ENCODE data around the gene ARHGAP10.

The ARHGAP10 gene

DNA sequence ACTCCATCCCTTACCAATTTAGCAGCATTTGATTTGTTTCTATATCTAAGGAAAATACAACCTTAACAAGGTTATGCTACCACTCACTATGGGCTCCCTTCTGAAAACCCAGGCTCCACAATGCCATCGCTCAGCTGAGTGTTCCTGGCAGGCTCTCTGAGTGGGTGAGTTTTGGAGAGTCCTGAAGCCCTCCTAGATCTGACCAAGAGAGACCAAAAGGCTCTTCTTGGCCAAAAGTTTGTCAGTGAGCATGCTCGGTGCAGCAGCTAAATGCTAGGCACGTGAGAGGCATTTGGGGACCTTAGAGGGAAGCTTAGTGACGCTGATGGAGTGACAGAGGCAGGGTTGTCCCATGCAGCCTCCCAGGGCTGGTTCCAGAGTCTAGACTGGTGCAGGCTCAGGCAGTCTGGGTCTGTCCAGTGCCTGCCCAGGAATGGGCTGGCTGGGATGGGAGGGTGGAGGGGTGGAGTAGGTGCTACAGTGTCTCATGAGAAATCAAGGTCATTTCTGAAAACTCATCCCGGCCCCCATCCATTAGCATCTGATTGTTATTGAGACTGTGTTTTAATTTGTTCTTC is 363.5 kb downstream of the ARHGAP10 start:
- DNase-seq (ENCODE audit: low spot score) = no peak

DNA sequence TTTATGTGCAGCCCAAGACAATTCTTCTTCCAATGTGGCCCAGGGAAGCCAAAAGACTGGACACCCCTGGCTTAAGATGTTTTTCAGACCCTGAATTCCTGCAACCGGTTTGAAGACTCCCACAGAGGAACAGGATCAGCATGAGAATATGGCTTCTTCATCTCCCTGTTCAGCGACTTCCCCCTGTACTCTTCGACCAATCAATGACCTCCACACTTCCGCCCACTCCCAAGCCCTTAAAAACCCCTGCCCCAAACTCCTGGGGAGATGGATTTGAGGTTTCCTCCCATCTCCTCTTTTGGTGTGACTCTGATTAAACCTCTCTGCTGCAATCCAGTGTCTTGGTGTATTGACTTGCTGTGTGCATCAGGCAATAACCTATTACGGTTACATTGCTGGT is 365.9 kb downstream of the ARHGAP10 start:
- DNase-seq (ENCODE audit: low spot score) = no peak

DNA sequence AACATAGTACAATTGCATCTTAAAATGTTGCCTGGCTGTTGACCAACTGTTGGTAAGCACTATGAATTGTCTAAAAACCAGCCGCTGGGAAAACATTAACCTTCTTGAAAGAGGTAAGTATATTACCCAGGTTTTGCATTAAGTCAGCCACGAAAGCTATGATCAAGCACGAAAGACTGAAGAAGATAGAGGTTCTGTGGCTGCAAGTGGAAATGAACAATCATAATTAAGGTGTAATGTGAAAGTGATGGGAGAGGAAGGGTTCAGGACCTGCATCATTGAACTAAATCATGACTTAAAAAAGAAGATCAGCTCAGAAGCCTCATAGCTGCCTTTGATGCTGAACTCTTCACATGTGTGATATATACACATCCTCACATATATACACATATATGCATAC is 369.3 kb downstream of the ARHGAP10 start:
- DNase-seq (ENCODE audit: low spot score) = no peak

- DNase-seq (ENCODE audit: low spot score) = no peak
Measured at GRCh38 chr4:148101790-148102189, 369.9 kb downstream of the ARHGAP10 start.

GRCh38 chr4:148103597-148104355 is 371.9 kb downstream of the ARHGAP10 start:
- DNase-seq (ENCODE audit: low spot score) = no peak

DNA sequence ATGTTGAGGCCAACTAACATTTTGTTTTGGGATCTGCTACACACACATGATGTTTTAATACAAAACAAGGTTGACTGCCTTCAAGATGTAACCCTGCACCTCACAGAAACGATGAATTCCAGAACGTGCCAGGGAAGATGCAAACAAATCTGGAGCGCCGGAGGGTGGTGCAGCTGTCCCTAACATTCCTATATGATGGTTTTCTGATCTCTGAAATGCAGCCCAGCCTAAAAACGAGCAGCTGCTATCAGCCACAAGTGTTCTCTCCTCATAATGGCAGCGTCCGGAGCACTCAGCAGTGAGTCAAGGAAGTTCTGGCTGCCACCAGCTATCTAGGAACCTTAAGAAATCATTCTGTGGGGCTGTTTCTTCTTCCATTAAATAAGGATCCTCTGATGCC is 376.9 kb downstream of the ARHGAP10 start:
- DNase-seq (ENCODE audit: low spot score) = no peak

DNA sequence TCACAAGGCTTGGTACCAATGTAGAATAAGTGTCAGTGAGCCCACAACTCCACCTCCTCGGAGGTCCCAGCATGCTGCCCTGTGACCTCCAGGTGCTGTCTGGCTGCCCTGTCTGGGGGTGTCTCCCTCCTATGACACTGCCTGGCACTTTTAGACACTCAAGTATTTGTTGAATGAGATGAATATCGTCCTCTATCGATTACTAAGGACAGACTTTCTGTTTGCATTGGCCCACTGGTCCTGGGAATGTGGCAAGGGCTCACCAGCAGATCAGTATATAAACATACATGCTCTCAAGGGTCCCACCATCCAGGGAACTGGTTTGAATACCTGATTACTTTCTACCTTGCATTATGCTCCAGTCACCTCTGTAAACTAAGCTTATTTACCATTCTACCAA is 377.3 kb downstream of the ARHGAP10 start:
- no peak for DNase-seq (ENCODE audit: low spot score)

DNA sequence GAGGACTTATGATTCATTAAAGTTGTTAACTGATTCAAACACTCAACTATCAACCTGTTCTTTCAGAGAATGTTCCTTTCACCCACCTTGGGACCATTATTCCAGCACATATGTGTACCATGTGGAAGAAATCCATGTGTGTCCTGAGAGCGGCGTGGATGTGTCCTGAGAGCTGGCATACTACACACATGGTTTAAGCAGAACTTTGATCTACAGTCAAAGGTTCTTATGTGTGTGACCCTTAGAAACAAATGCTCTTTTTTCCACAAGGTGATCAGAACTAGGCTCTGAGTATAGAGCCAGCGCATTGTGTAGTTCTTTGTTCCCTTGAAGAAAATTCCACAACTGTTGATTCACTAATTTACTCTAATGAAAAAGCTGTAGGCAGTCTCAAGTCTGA is 378.3 kb downstream of the ARHGAP10 start:
- no peak for DNase-seq (ENCODE audit: low spot score)

DNA sequence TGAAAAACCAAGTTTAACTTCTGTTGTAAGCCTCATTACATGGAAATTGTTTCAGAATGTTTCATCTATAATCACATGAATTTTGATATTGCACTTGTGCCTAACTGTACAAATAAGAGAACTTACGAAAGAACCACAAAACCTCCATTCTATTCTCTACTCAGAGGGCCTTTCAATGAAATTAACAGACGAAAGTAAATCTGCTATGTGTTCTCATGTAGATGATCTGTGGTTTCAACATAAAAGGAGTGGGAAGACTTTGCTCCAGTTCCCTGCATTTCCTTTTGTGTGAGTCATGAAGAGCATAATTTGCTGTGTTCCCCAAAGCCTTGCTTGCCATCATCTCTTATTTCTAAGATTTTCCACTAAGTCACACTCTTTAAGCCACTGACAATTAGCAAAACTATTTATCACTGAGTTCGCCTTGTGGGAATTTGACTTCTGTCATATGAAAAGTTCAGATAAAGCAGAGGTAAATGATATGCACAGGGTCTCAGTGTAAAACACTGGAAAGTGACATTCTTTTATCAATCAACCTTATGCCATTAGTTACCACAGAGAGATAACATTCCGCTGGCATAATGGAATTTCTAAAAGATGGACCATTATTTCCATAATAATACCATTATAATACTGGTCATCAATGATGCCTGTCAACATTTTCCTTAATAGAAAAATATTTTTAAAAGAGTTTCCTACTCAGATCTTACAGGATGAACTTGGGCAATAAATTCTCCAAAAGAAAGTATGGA is 380.5 kb downstream of the ARHGAP10 start:
- DNase-seq (ENCODE audit: low spot score) = no peak

DNA sequence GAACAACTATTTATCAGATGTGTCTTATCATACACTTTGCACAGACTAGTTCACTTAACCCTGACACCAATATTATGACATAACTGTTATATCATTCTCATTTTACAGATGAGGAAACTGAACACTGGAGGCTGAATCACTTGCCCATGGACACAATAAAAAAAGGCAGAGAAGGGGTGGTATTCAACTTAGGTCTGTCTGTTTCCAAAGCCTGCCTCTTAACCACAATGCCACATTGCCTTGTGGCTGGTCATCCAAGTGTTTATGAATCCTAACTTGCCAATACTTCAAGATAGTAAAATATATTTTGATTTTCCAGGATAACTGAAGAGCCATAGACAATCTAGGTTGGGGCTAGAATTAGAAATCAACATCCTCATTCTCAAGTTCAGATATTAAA is 382.5 kb downstream of the ARHGAP10 start:
- no peak for DNase-seq (ENCODE audit: low spot score)

DNA sequence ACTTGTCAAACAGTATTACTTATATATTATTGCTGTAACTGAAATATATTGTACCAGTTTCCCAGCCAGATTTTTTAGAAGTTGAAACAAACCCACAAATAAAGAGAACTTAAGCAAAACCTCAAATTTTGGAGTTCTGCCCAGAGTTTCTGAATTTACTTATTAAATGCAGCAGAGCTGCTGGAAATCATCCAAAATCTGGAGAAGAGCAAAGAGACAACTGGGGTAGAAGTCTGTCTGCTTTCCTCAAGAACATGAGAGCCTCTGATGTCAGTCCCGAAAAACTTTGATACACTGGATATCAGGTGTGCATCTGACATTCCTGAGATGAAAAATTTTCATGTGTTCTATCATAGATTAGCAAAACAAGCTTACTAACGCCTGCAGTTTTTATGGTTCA is 384.4 kb downstream of the ARHGAP10 start:
- DNase-seq (ENCODE audit: low spot score) = no peak

DNA sequence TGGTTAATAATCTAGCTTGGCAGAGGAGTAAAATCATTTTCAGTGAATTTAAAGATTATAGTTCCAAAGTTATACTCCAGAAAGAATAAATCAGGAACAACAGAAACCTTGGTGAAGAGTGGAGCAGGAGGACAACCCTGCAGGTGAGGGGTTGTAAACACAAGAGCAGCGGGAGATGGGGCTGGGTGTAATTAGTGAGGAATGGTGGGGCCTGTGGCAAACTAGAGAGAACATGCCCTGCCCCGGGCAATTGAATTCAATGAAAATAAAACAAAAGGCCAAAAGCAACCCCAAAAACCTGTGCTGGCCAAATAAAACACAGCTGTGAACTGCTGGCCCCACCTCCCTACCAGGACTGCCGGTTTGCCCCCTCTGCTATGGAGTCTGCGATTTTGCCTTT is 385.1 kb downstream of the ARHGAP10 start:
- DNase-seq (ENCODE audit: low spot score) = no peak

- no peak for DNase-seq (ENCODE audit: low spot score)
Measured at GRCh38 chr4:148118179-148118578, 386.3 kb downstream of the ARHGAP10 start.

GRCh38 chr4:148118633-148119032 is 386.7 kb downstream of the ARHGAP10 start:
- no peak for DNase-seq (ENCODE audit: low spot score)

GRCh38 chr4:148120216-148120615 is 388.3 kb downstream of the ARHGAP10 start:
- DNase-seq (ENCODE audit: low spot score) = no peak

Measured in left forelimb (tissue), 1 donor.